GM19043 (cell line): ENCODE measurements around the gene PWWP2A.

Experiments
- ATAC-seq: cut with Tn5 transposase; IDR thresholded peaks from one replicate; pipeline ENCODE4 v1.9.1; 2021; ENCODE audit warnings: low read depth; ENCODE audit not compliant: unreplicated experiment

Gene PWWP2A

GRCh38 chr5:160133918-160134304 lies 14.7 kb upstream of the PWWP2A start:
- no peak for ATAC-seq

- no peak for ATAC-seq
Observed at GRCh38 chr5:160133071-160133917, 14.0 kb upstream of the PWWP2A start.

GRCh38 chr5:160129841-160130240 lies 10.6 kb upstream of the PWWP2A start:
- no peak for ATAC-seq

- ATAC-seq, result no peak
Observed at GRCh38 chr5:160128632-160129031, 9.4 kb upstream of the PWWP2A start.

GRCh38 chr5:160119905-160120266 lies 636 bp upstream of the PWWP2A start:
- peak; percentile 1 for ATAC-seq

GRCh38 chr5:160118349-160119141 lies 705 bp downstream of the PWWP2A start:
- peak; percentile 7 for ATAC-seq

GRCh38 chr5:160116991-160117390 lies 2.3 kb downstream of the PWWP2A start:
- ATAC-seq, result no peak

- no peak for ATAC-seq
Observed at GRCh38 chr5:160108124-160108523, 11.1 kb downstream of the PWWP2A start.

GRCh38 chr5:160105686-160106360 lies 13.4 kb downstream of the PWWP2A start:
- peak; percentile 89 for ATAC-seq

- no peak for ATAC-seq
Observed at GRCh38 chr5:160097991-160098390, 21.3 kb downstream of the PWWP2A start.

GRCh38 chr5:160096178-160096577 lies 23.1 kb downstream of the PWWP2A start:
- no peak for ATAC-seq

- ATAC-seq, result peak; percentile 67
Observed at GRCh38 chr5:160092960-160093707, 26.1 kb downstream of the PWWP2A start.

- no peak for ATAC-seq
Observed at GRCh38 chr5:160092514-160092913, 26.7 kb downstream of the PWWP2A start.

- ATAC-seq, result no peak
Observed at GRCh38 chr5:160090059-160090458, 29.2 kb downstream of the PWWP2A start.

- ATAC-seq, result no peak
Observed at GRCh38 chr5:160089531-160089930, 29.7 kb downstream of the PWWP2A start.

- no peak for ATAC-seq
Observed at GRCh38 chr5:160088805-160089204, 30.4 kb downstream of the PWWP2A start.

GRCh38 chr5:160087199-160087598 lies 32.1 kb downstream of the PWWP2A start:
- no peak for ATAC-seq

- no peak for ATAC-seq
Observed at GRCh38 chr5:160084144-160084543, 35.1 kb downstream of the PWWP2A start.

GRCh38 chr5:160083501-160083900 lies 35.7 kb downstream of the PWWP2A start:
- ATAC-seq, result no peak
